Stomach smooth muscle (tissue), 2 donors: ENCODE data around the gene WDCP.
"Not testable (repeated sequence)": the region's sequence is repeated elsewhere in the genome, so short reads cannot be mapped to it uniquely, and the experiment has no call there.

Experiments
- H3K27ac ChIP-seq: one replicate; pipeline ENCODE4 v1.7.0; 2013; ENCODE audit warnings: mild to moderate bottlenecking, low read length, inconsistent platforms
- H3K27me3 ChIP-seq, 2 donors: one replicate each; pipeline ENCODE4 v1.7.0; 2013; ENCODE audit warnings: low read length in 2 of 2; ENCODE audit not compliant: insufficient read depth in 2 of 2, control insufficient read depth in 1 of 2
- H3K36me3 ChIP-seq, 2 donors: one replicate each; pipeline ENCODE4 v1.7.0; 2013; ENCODE audit warnings: low read length in 2 of 2; ENCODE audit not compliant: control insufficient read depth in 2 of 2, insufficient read depth in 2 of 2
- H3K4me1 ChIP-seq: one replicate; pipeline ENCODE4 v1.7.0; 2013; ENCODE audit warnings: low read length; ENCODE audit not compliant: control insufficient read depth, insufficient read depth
- H3K4me3 ChIP-seq, 2 donors: one replicate each; pipeline ENCODE4 v1.7.0; 2013; ENCODE audit warnings: low read length in 2 of 2
- H3K9ac ChIP-seq, 2 donors: one replicate each; pipeline ENCODE4 v1.7.0; 2013; ENCODE audit warnings: low read length in 2 of 2, mild to moderate bottlenecking in 1 of 2
- H3K9me3 ChIP-seq, 2 donors: one replicate each; pipeline ENCODE4 v1.7.0; 2013; ENCODE audit warnings: low read length in 2 of 2; ENCODE audit not compliant: control insufficient read depth in 2 of 2
- donor health status: healthy.
- donor health status: Pancreatic carcinoma.

WDCP gene

GRCh38 chr2:24046930-24047702, at the start of gene WDCP:
Gene WDCP (minus strand): TSS chr2:24047391. CDS start chr2:24039494, 7,897 bp downstream.
- H3K27ac ChIP-seq = peak within 1 kb of the TSS; percentile 55

GRCh38 chr2:24095171-24095677, 48.0 kb upstream of the WDCP start:
- not testable (repeated sequence) for H3K9me3 ChIP-seq, H3K36me3 ChIP-seq, H3K4me1 ChIP-seq, H3K27ac ChIP-seq, H3K9ac ChIP-seq, H3K27me3 ChIP-seq, H3K4me3 ChIP-seq

More at GRCh38 chr2:24046930-24047702, at the start of gene WDCP:
- H3K9me3 ChIP-seq = no peaks in the 10 kb centered on the region
- H3K4me1 ChIP-seq = peaks cover 19% of the 10 kb centered on the region
- no peaks in the 10 kb centered on the region for H3K36me3 ChIP-seq
- H3K9ac ChIP-seq = peak within 1 kb of the TSS; percentile 84 to 94
- peaks cover 0 to 7% of the 10 kb centered on the region in 2 donors for H3K27me3 ChIP-seq
- peak within 1 kb of the TSS; percentile 91 to 98 for H3K4me3 ChIP-seq

GRCh38 chr2:24093270-24093669, 46.1 kb upstream of the WDCP start:
- H3K9ac ChIP-seq, H3K27me3 ChIP-seq, H3K27ac ChIP-seq, H3K9me3 ChIP-seq, H3K36me3 ChIP-seq, H3K4me1 ChIP-seq, H3K4me3 ChIP-seq: not testable (repeated sequence)

- Histone ChIP-seq H3K9me3 (no peaks in the 10 kb centered on the region), H3K9ac (no peak overlapping the region), H3K4me3 (no peak overlapping the region), H3K27ac (no peak overlapping the region), H3K36me3 (no peaks in the 10 kb centered on the region), H3K27me3 (no peaks in the 10 kb centered on the region), H3K4me1 (peaks cover 15% of the 10 kb centered on the region)
Measured at GRCh38 chr2:24088821-24089359, 41.7 kb upstream of the WDCP start.

GRCh38 chr2:24087032-24087431, 39.8 kb upstream of the WDCP start:
- H3K4me3 ChIP-seq = no peak overlapping the region
- no peaks in the 10 kb centered on the region for H3K9me3 ChIP-seq
- H3K9ac ChIP-seq = no peak overlapping the region
- H3K27me3 ChIP-seq = no peaks in the 10 kb centered on the region
- no peak overlapping the region for H3K27ac ChIP-seq
- peaks cover 21% of the 10 kb centered on the region for H3K4me1 ChIP-seq
- H3K36me3 ChIP-seq = peaks cover 4 to 8% of the 10 kb centered on the region in 2 donors

GRCh38 chr2:24086241-24086640, 39.0 kb upstream of the WDCP start:
- H3K27ac ChIP-seq = no peak overlapping the region

GRCh38 chr2:24085200-24085489, 38.0 kb upstream of the WDCP start:
- Histone ChIP-seq H3K4me1 (peaks cover 21% of the 10 kb centered on the region), H3K4me3 (peak overlapping the region; percentile 80 to 97), H3K36me3 (peaks cover 8 to 16% of the 10 kb centered on the region in 2 donors), H3K27ac (peak overlapping the region; percentile 88), H3K27me3 (no peaks in the 10 kb centered on the region), H3K9ac (peak overlapping the region; percentile 88 to 90), H3K9me3 (no peaks in the 10 kb centered on the region)

More at GRCh38 chr2:24086241-24086640, 39.0 kb upstream of the WDCP start:
- peaks cover 4 to 11% of the 10 kb centered on the region in 2 donors for H3K36me3 ChIP-seq
- no peak overlapping the region for H3K9ac ChIP-seq
- no peaks in the 10 kb centered on the region for H3K9me3 ChIP-seq
- peaks cover 21% of the 10 kb centered on the region for H3K4me1 ChIP-seq
- H3K4me3 ChIP-seq = no peak overlapping the region
- no peaks in the 10 kb centered on the region for H3K27me3 ChIP-seq

- H3K27ac ChIP-seq = peak within 1 kb of the TSS; percentile 88
- H3K36me3 ChIP-seq = peaks cover 8 to 18% of the 10 kb centered on the region in 2 donors
- H3K4me3 ChIP-seq = peak within 1 kb of the TSS; percentile 80 to 97
- H3K9ac ChIP-seq = peak within 1 kb of the TSS; percentile 88 to 90
- no peaks in the 10 kb centered on the region for H3K27me3 ChIP-seq
- H3K9me3 ChIP-seq = no peaks in the 10 kb centered on the region
- H3K4me1 ChIP-seq = peaks cover 21% of the 10 kb centered on the region
Measured at GRCh38 chr2:24084386-24085199, 37.4 kb upstream of the WDCP start, which contains the start of gene TP53I3. Gene TP53I3 (minus strand): TSS chr2:24084834. CDS start chr2:24084326, 508 bp downstream.

GRCh38 chr2:24083567-24084385, 36.6 kb upstream of the WDCP start:
- Histone ChIP-seq H3K27ac (peak overlapping the region; percentile 88), H3K27me3 (no peaks in the 10 kb centered on the region), H3K9me3 (no peaks in the 10 kb centered on the region), H3K4me3 (peak overlapping the region; percentile 75 to 80), H3K4me1 (peaks cover 21% of the 10 kb centered on the region), H3K36me3 (peaks cover 8 to 18% of the 10 kb centered on the region in 2 donors), H3K9ac (peak overlapping the region; percentile 69 to 74)
